Left lobe of liver (tissue), 2 donors: ENCODE data around the gene SETD2. TPM values are rescaled to one million over a fixed set of nuclear protein-coding genes. Genes with fewer than 3 reads are reported as not detected.
"Not testable (repeated sequence)": the region's sequence is repeated elsewhere in the genome, so short reads cannot be mapped to it uniquely, and the experiment has no call there.

Experiments
- ATAC-seq: fragments of 200-7000 bp; cut with Tn5 transposase; one replicate; pipeline ENCODE4 v1.9.1; 2020; ENCODE audit warnings: mild to moderate bottlenecking, moderate library complexity
- DNase-seq: peaks from one replicate; pipeline ENCODE4 v3.0.0-alpha.2; 2020; ENCODE audit warnings: low spot score
- total RNA-seq: library from RNA; stranded (reverse); gene quantifications from one replicate; pipeline ENCODE4 v1.2.1, GENCODE V29; 2021
- donor health status: DM: no; HTN: no; CAD: no; lungs with moderate emphysema.
- donor health status: DM: no; HTN: yes; CAD: no.

The SETD2 gene
- total RNA-seq, 1 donor from 2014 or later, result 21.5 TPM

DNA sequence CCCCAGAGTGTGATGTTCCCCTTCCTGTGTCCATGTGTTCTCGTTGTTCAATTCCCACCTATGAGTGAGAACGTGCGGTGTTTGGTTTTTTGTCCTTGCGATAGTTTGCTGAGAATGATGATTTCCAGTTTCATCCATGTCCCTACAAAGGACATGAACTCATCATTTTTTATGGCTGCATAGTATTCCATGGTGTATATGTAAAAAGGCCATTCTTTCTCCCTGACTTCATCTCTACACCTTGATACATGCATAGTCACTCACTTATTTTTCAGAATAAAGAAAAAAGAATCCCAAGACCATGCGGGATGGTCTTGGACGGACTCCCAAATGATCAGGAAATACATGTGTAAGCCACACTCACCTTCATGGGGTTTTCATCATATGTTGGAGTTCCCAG lies 126.6 kb downstream of the SETD2 start:
- not testable (repeated sequence) for ATAC-seq, DNase-seq

GRCh38 chr3:47036145-47036544 lies 127.8 kb downstream of the SETD2 start:
- no peak for DNase-seq
- peak; percentile 31 for ATAC-seq

DNA sequence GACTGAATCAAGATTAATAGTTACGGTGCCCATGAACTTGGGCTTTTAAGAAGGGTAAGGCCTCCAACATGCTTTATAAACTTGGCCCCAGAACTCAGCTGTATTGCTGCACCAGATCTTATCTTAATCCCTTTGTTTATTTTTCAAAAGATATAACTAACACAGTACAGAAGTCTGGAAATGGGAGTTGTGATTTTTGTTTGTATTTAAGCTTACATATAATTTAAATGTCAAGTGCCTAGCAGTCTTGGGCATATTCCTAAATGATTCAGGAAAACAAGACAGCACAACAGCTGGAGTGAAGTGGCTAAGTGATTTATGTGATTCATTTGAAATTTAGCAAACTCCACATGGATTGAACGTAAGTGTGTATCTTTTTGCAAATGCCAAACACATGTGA lies 128.3 kb downstream of the SETD2 start:
- ATAC-seq (peak; percentile 39), DNase-seq (no peak)

DNA sequence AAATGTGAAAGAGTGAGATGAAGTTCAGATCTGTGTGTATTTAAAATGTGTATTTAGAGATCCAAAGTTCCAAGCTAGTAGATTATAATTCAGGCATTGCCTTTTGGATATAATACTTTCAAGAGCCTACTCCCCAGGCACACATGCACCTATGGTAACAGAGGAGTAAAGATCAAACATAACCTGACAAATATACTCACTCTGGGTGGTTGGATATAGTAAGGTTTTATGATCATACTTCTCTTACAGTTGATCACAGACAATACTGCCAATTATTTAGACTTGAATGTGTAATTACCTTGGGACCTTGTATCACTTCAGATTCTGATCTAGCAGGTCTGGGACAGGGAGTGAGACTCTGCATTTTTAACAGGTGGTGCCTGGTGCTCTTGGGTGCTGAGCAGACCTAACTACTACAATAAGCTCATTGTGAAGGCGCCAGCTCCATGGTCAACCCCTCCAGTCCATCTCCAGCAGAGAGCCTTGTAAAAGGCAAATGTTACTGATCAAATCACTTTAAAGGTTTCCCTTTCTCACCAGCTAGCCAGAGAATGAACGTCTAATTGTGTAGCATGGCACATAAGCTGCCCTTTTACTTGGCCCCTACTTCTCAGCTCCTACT lies 128.9 kb downstream of the SETD2 start:
- no peak for ATAC-seq
- DNase-seq, result no peak

DNA sequence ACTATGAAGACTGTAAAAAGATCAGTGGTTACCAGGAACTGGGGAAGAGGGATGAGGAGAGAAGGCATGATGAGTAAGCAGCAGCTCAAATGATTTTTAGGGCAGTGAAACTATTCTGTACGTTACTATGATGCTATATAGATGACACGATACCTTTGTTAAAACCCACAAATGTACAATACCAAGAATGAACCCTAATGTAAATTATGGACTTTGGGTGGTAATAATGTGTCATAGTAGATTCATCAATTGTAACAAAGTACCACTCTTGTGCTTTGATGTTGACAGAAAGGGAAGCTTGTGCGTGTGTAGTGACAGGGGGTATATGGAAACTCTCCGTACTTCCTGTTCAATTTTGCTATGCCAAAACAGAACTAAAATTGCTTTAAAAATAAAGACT lies 132.9 kb downstream of the SETD2 start:
- not testable (repeated sequence) for ATAC-seq, DNase-seq

DNA sequence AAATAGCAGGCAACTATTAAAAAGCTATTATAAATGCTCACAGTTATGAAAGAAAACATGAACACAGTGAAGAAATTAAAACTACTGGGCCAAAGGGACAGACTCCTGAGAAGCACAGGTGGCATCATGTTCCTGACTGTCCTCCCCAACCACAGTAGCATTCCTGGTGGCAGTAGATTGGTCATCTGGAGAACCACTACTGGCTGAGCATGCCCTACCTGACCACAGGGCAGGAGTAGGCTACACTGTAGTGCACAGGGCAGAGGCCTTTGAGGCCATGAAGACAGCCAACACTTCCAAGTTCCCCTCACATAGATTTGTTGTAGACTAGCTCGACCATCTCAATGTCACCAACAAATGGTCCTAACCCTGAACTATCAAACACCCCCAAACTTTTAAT lies 135.2 kb downstream of the SETD2 start:
- peak; percentile 38 for ATAC-seq
- no peak for DNase-seq

DNA sequence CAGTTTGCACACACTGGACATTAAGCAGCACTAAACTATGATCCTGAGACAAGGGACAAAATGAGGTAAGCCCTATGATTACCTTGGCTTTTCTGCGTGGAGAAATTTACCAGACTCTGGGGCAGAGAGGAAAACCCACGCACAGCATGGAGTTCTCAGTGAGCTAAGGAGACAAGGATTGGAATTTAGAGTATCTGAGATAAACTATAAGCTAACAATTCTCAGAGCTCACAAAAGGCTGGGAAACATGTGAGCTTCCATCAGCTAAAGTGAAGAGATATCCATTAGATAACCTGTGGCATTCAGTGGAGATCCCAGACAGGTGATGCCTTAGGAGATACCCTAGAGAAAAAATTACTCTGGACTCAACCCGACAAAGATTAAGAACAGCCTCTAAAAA lies 135.8 kb downstream of the SETD2 start:
- DNase-seq (no peak), ATAC-seq (no peak)

DNA sequence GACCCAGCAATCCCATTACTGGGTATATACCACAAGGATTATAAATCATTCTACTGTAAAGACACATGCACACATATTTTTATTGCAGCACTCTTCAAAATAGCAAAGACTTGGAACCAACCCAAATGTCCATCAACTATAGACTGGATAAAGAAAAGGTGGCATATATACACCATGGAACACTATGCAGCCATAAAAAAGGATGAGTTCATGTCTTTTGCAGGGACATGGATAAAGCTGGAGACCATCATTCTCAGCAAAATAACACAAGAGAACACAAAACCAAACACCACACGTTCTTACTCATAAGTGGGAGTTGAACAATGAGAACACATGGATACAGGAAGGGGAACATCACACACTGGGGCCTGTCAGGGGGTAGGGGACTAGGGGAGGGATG lies 137.5 kb downstream of the SETD2 start:
- ATAC-seq, DNase-seq: not testable (repeated sequence)

GRCh38 chr3:47024932-47025331 lies 139.0 kb downstream of the SETD2 start:
- ATAC-seq, result no peak
- no peak for DNase-seq

DNA sequence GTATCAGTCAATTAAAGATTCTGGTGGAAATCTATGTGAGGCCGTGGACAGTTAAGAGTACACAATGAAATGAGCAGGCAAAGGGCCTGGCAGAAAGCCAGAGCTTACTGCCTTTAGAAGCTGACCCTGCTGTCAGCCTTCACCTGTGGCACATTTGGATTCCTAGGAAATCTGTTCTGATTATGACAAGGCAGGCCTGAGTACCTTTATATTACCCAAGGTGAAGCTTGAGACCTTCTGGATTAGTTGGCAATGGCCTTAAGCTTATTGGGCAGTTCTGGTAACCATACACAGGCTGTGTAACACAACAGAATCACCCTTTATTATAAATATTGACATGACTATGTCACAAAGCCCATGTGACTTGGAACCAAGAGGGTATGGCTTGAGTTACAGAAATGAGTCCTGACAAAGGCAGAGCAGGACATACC lies 141.3 kb downstream of the SETD2 start:
- ATAC-seq (peak; percentile 80), DNase-seq (peak; percentile 60)

DNA sequence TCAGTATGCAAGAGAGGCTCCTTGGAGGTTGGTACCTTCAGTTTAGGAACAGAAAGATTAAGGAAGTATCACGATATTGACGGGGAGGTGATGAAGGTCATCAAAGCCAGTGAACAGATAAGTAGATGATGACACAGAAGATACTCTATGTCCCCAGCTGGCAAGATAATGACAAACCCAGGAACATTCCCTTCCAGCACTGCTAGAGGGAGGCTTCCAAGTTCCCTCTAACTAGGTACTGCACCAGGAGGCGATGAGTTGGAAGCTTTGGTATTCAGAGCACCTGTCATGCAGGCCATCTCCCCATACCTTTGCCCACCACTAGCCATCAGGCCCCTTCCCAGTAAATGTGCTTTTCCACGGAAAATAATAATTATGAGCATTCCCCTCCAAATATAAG lies 143.6 kb downstream of the SETD2 start:
- DNase-seq (no peak), ATAC-seq (no peak)

DNA sequence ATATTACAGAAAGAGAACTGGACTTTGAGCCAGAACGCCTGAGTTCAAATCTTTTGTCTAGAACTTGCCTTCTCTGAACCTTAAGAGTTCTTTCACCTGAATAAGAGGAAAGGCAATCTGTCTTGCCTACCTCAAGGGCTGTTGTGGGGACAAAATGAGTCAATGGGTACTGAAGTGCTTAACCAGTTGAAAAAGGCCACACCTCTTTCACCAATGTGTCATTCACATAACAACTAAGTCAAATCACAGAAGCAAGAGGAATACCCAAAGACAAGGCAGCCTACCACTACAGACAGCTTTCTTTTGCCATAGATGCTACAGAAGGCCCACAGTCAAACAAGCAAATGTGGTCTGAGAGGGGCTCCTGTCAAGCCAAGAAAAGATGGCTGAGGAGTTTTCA lies 144.7 kb downstream of the SETD2 start:
- DNase-seq (no peak), ATAC-seq (no peak)

- ATAC-seq, result no peak
These were observed 145.7 kb downstream of the SETD2 start for GRCh38 chr3:47018269-47018611.

DNA sequence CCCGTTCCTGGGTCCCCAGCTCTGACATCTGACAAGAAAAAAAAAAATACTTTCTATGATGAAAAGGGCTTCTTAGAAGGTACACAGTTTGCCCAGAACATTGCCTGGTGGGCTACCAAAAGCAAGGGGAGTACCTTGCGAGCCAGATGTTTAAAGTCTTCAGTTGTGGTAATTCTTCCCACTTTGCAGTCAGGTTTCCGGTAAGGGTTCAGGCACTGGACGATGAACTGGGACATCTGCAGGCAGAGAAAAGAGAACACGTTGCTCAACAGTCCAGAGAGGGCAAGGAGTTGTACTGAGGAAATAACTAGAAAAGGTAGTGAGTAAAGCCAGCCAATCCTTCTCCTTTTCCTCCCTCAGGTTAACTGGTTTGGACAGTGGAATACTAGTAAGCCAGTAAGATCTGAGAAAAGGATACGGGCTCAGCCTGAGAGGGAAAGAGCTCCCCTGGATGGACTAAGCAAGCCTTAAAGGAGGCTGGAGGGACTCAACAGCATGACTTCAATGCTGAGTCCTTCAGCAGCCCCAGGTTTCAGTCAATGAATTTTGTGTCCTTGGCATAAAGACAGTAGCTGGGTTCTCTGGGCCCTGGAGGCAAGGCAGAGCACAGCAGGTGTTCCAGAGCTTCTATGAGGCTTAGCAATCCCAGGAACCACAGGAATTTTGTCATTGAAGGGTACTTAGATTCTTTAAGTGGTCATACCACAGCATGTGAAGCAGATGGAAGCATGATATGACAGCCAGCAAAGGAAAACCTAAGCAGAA lies 146.2 kb downstream of the SETD2 start:
- ATAC-seq, result peak; percentile 21
- DNase-seq, result no peak

More at GRCh38 chr3:47018269-47018611, 145.7 kb downstream of the SETD2 start:
- no peak for DNase-seq

GRCh38 chr3:47016934-47017435 lies 146.9 kb downstream of the SETD2 start:
- ATAC-seq (no peak), DNase-seq (no peak)

- peak; percentile 72 for DNase-seq
- peak; percentile 77 for ATAC-seq
These were observed 147.6 kb downstream of the SETD2 start for GRCh38 chr3:47016086-47016933.

- DNase-seq (peak; percentile 44), ATAC-seq (peak; percentile 60)
These were observed 148.8 kb downstream of the SETD2 start for GRCh38 chr3:47015151-47015550.

- no peak for ATAC-seq
- DNase-seq, result no peak
These were observed 149.9 kb downstream of the SETD2 start for GRCh38 chr3:47014036-47014435.

GRCh38 chr3:47013231-47013630 lies 150.7 kb downstream of the SETD2 start:
- DNase-seq (no peak), ATAC-seq (no peak)

DNA sequence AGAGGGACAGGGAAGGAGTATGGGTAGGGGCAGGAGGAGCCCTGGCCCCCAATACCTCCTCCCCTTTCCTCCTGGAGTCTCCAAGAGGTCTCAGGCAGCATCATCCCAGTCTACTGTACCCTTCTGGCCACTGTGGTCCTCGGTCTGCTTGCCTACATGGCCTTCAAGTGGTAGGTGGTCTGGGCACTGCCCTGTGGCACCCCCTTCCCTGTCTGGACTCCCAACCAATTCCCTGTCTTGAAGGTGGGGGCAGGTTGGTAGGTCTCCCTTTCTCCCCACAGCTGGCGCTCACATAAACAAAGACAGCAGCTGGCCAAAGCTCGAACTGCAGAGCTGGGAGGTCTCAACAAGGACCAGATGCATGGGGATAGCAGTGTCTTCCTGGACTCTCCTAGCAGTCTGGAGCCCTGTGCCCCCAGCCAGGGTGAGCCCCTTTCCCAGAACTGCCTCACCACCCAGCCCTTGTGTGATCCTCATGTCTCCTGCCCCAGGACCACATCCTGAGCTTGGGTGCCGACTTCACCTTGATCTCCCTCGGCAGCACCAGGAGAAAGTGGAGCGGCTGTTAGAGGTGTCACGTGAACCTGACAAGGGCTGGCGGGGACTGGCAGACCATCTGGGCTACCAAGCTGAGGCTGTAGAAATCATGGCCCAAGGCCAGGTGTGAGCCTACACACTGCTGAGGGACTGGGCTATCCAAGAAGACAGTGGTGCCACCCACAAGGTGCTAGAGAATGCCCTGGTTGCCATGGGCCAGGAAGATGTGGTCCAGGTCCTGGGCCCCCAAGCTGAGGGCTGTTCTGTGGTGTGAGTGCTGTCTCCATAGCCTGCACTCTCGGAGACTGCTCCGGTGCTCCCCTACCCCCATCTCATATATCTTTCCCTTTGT lies 151.3 kb downstream of the SETD2 start:
- DNase-seq, result peak; percentile 44
- ATAC-seq, result no peak
